GM12878 (cell line): ENCODE measurements around the gene VWA7.

Source experiments
- ATF3 ChIP-seq: IDR thresholded peaks from 2 replicates; pipeline ENCODE4 v1.6.1; 2011; ENCODE audit warnings: low read depth, mild to moderate bottlenecking, low read length, moderate library complexity, borderline replicate concordance; ENCODE audit errors: extremely low read depth
- CEBPB ChIP-seq, 2 experiments: fragments of 150-350 bp in 1 of 2; IDR thresholded peaks; 2 replicates each; pipeline ENCODE4 v1.6.1; 2012 to 2014; ENCODE audit warnings: low read depth in 2 of 2, low read length in 2 of 2, borderline replicate concordance in 1 of 2, inconsistent platforms in 1 of 2
- CTCF ChIP-seq, 3 experiments: IDR thresholded peaks in 2 of 3; conservative IDR thresholded peaks in 1 of 3; 2 replicates each; pipeline ENCODE4 v1.5.1; 2011; ENCODE audit warnings: low read depth in 3 of 3, low read length in 3 of 3, mild to moderate bottlenecking in 3 of 3, control low read depth in 2 of 3, moderate library complexity in 2 of 3, inconsistent platforms in 1 of 3, mixed read lengths in 1 of 3; ENCODE audit not compliant: control insufficient read depth in 2 of 3, insufficient read depth in 1 of 3; ENCODE audit errors: extremely low read depth in 1 of 3
- EGR1 ChIP-seq, 2 experiments: IDR thresholded peaks; 1 replicate in 1 of 2; 2 replicates in 1 of 2; pipeline ENCODE4 v1.6.1; 2011 to 2012; ENCODE audit warnings: low read depth in 2 of 2, low read length in 2 of 2, borderline replicate concordance in 1 of 2, mild to moderate bottlenecking in 1 of 2, moderate library complexity in 1 of 2
- EP300 ChIP-seq, 2 experiments: fragments of 150-350 bp in 1 of 2; IDR thresholded peaks; 2 replicates each; pipeline ENCODE4 v1.6.1; 2011 to 2012; ENCODE audit warnings: low read depth in 2 of 2, low read length in 2 of 2, borderline replicate concordance in 1 of 2, improper control_type of control experiment in 1 of 2, inconsistent platforms in 1 of 2; ENCODE audit not compliant: control insufficient read depth in 1 of 2
- GATAD2B ChIP-seq: fragments of 450-650 bp; conservative IDR thresholded peaks from 2 replicates; pipeline ENCODE4 v1.6.1; 2017; ENCODE audit warnings: low read depth, mild to moderate bottlenecking, moderate library complexity
- PBX3 ChIP-seq: IDR thresholded peaks from 2 replicates; pipeline ENCODE4 v1.6.1; 2011; ENCODE audit warnings: mild to moderate bottlenecking, low read depth, low read length, moderate library complexity; ENCODE audit not compliant: insufficient replicate concordance
- RAD21 ChIP-seq: IDR thresholded peaks from 2 replicates; pipeline ENCODE4 v1.6.1; 2011; ENCODE audit warnings: mild to moderate bottlenecking, low read depth, low read length, moderate library complexity; ENCODE audit not compliant: insufficient read depth
- SMAD1 ChIP-seq: fragments of 450-650 bp; IDR thresholded peaks from 2 replicates; pipeline ENCODE4 v1.6.1; 2018; ENCODE audit warnings: mild to moderate bottlenecking, low read depth; ENCODE audit not compliant: partially characterized antibody
- TAF1 ChIP-seq: IDR thresholded peaks from 2 replicates; pipeline ENCODE4 v1.6.1; 2011; ENCODE audit warnings: mild to moderate bottlenecking, low read depth, low read length, borderline replicate concordance
- USF2 ChIP-seq: IDR thresholded peaks from 2 replicates; pipeline ENCODE4 v1.6.1; 2011; ENCODE audit warnings: low read depth, low read length, improper control_type of control experiment, borderline replicate concordance
- ZNF217 ChIP-seq: fragments of 450-650 bp; IDR thresholded peaks from 2 replicates; pipeline ENCODE4 v1.6.1; 2017; ENCODE audit warnings: antibody characterized with exemption, mild to moderate bottlenecking

- no peak for TF ChIP-seq RAD21
- TF ChIP-seq ATF3, result no peak
- no peak for TF ChIP-seq GATAD2B
- TF ChIP-seq SMAD1, result no peak
- TF ChIP-seq ZNF217, result no peak
- TF ChIP-seq CEBPB (IDR thresholded peaks at IDR 0.05; ENCODE audit: borderline replicate concordance in 1 of 2, low read depth in 2 of 2, low read length in 2 of 2), result no peak
- TF ChIP-seq EP300 (IDR thresholded peaks at IDR 0.05; ENCODE audit: borderline replicate concordance in 1 of 2, control insufficient read depth in 1 of 2, low read depth in 2 of 2, low read length in 2 of 2), result no peak
- no peak for TF ChIP-seq PBX3
- no peak for TF ChIP-seq CTCF (IDR thresholded peaks at IDR 0.05 in 2 of 3, conservative IDR thresholded peaks at IDR 0.05 in 1 of 3; ENCODE audit: control insufficient read depth in 2 of 3, extremely low read depth in 1 of 3, insufficient read depth in 1 of 3, low read depth in 3 of 3, low read length in 3 of 3)
- TF ChIP-seq USF2, result no peak
- TF ChIP-seq TAF1, result no peak
- TF ChIP-seq EGR1 (IDR thresholded peaks at IDR 0.05; ENCODE audit: borderline replicate concordance in 1 of 2, low read depth in 2 of 2, low read length in 2 of 2), result no peak
These were observed 12.9 kb downstream of the VWA7 start for GRCh38 chr6:31764198-31764597.
